NB4 (cell line): ENCODE results near the gene ZBTB34.

Source experiments
- CTCF ChIP-seq: IDR thresholded peaks from one replicate; pipeline ENCODE4 v1.5.1; 2012; ENCODE audit warnings: low read depth, low read length
- MAX ChIP-seq: IDR thresholded peaks from 2 replicates; pipeline ENCODE4 v1.6.1; 2011; ENCODE audit warnings: low read depth, low read length
- MYC ChIP-seq: IDR thresholded peaks from 2 replicates; pipeline ENCODE4 v1.6.1; 2011; ENCODE audit warnings: low read depth, low read length
- POLR2A ChIP-seq: IDR thresholded peaks from 2 replicates; pipeline ENCODE4 v1.6.1; 2011; ENCODE audit warnings: mild to moderate bottlenecking; ENCODE audit not compliant: insufficient read length; ENCODE audit errors: extremely low read depth

DNA sequence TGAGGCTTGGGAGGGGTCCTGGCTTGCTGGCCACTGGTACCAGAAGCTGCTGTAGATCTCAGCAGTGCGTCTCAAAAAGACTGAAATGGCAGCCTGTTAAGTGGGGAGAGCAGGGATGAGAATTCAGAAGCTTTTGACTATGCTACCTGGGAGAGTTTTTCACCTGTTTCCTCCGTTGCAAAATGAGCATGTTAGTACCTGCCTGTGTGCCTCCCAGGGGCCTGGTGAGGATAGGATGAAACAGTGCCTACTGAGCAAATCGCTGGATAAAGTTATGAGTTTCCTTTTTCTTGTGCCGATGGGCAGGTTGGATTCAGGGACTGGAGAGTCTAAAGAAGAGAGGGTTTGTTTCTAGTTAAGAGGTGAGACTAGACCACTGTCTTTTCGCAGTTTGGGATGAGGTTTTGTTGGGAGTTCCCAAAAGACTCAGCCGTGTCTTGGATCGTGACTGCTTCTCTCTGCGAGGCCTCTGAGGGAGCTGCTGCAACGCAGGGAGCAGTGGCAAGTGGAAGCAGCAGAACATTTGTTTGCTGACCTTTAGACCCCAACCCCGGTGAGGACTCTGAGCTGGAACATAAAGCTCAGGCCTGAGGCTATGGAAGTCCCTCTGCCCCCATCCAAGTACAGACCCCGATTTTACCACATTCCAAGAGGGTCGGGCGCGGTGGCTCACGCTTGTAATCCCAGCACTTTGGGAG, 55.6 kb downstream of the ZBTB34 start:
- TF ChIP-seq CTCF (no peak), POLR2A (no peak), MAX (no peak), MYC (no peak)
